GM12878 (cell line): ENCODE measurements around the gene PLTP. TPM values are rescaled to one million over a fixed set of nuclear protein-coding genes. Genes with fewer than 3 reads are reported as not detected.
A peak's percentile ranks its signal among the peaks of the same experiment; 100 is the strongest.

Experiments used
- ATAC-seq: fragments of 200-7000 bp; cut with Tn5 transposase; 3 replicates; pipeline ENCODE4 v1.9.1; 2020; ENCODE audit warnings: mild to moderate bottlenecking, moderate library complexity
- BruUV-seq: library from RNA; stranded (reverse); fragments of 400-500 nt; replicated peaks from 2 replicates; lab custom pipeline; 2021; lab: Mats Ljungman, UMichigan
- CTCF ChIA-PET: fragments of 300-600 bp; sonication (Branson Sonifier 250); formaldehyde crosslinking; extraction: SDS; loops from one replicate; lab custom pipeline; 2021; ENCODE audit warnings: inconsistent platforms; lab: Yijun Ruan, JAX
- POLR2A ChIA-PET: fragments of 350-600 bp; formaldehyde crosslinking; extraction: SDS; loops from one replicate; lab custom pipeline; 2021; ENCODE audit warnings: inconsistent platforms; lab: Charles Lee
- RAD21 ChIA-PET: fragments of 300-600 bp; sonication (Branson Sonifier 250); formaldehyde crosslinking; loops from one replicate; lab custom pipeline; 2023; ENCODE audit warnings: antibody characterized with exemption; ENCODE audit not compliant: unreplicated experiment; lab: Charles Lee
- SMC1A ChIA-PET: fragments of 300-600 bp; sonication (Branson Sonifier 250); formaldehyde crosslinking; loops from one replicate; lab custom pipeline; 2023; ENCODE audit not compliant: unreplicated experiment, uncharacterized antibody; lab: Charles Lee
- DNase-seq: peaks from one replicate; pipeline ENCODE4 v3.0.0-alpha.2; 2011; ENCODE audit warnings: low read depth, low spot score
- FAIRE-seq: peaks from 3 replicates; lab custom pipeline; 2011; peaks lifted over from hg19 to GRCh38; lab: Jason Lieb, UNC
- H2AFZ ChIP-seq: 2 replicates; pipeline ENCODE4 v1.6.0; 2011; ENCODE audit warnings: low read depth, low read length, control low read depth; ENCODE audit not compliant: control insufficient read depth
- H3K27ac ChIP-seq: 2 replicates; pipeline ENCODE4 v1.5.1; 2011; ENCODE audit warnings: control low read depth; ENCODE audit not compliant: control insufficient read depth, insufficient read depth
- H3K27me3 ChIP-seq, 2 experiments: replicated peaks in 1 of 2; 2 replicates each; pipeline versions ENCODE4 v1.6.0 to v1.6.1; 2011; ENCODE audit warnings: low read length in 1 of 2; ENCODE audit not compliant: control insufficient read depth in 2 of 2, insufficient read depth in 2 of 2
- H3K36me3 ChIP-seq, 2 experiments: 2 replicates each; pipeline ENCODE4 v1.5.1; 2011; ENCODE audit warnings: low read length in 1 of 2; ENCODE audit not compliant: control insufficient read depth in 2 of 2, insufficient read depth in 2 of 2
- H3K4me1 ChIP-seq: 2 replicates; pipeline ENCODE4 v1.6.1; 2011; ENCODE audit warnings: mild to moderate bottlenecking, low read length, moderate library complexity, mixed read lengths; ENCODE audit not compliant: control insufficient read depth, insufficient read depth
- H3K4me2 ChIP-seq: 2 replicates; pipeline ENCODE4 v1.6.0; 2011; ENCODE audit warnings: control low read depth; ENCODE audit not compliant: control insufficient read depth, insufficient read depth
- H3K4me3 ChIP-seq: fragments of 200-600 bp; sonication (generic); 2 replicates; pipeline ENCODE4 v1.5.1; 2016
- H3K79me2 ChIP-seq: 2 replicates; pipeline ENCODE4 v1.6.0; 2011; ENCODE audit warnings: low read length; ENCODE audit not compliant: control insufficient read depth, insufficient read depth
- H3K9ac ChIP-seq: 2 replicates; pipeline ENCODE4 v1.8.0; 2011; ENCODE audit warnings: low read length, control low read depth, mixed read lengths; ENCODE audit not compliant: control insufficient read depth, insufficient read depth
- H3K9me3 ChIP-seq: replicated peaks from 3 replicates; pipeline ENCODE4 v1.5.1; 2011; ENCODE audit warnings: mild to moderate bottlenecking, low read length; ENCODE audit not compliant: control insufficient read depth, insufficient read depth
- H4K20me1 ChIP-seq: 2 replicates; pipeline ENCODE4 v1.6.0; 2011; ENCODE audit not compliant: control insufficient read depth, insufficient read depth
- CHD4 ChIP-seq: fragments of 200-600 bp; sonication (generic); IDR thresholded peaks from 2 replicates; pipeline ENCODE4 v1.6.1; 2016; ENCODE audit warnings: mild to moderate bottlenecking
- CREB1 ChIP-seq: IDR thresholded peaks from 2 replicates; pipeline ENCODE4 v1.6.1; 2012; ENCODE audit warnings: low read depth, mild to moderate bottlenecking, inconsistent platforms
- HCFC1 ChIP-seq: fragments of 150-350 bp; IDR thresholded peaks from 2 replicates; pipeline ENCODE4 v1.6.1; 2014; ENCODE audit warnings: low read length
- HDAC2 ChIP-seq: fragments of 200-600 bp; sonication (generic); IDR thresholded peaks from 2 replicates; pipeline ENCODE4 v1.6.1; 2017
- MEF2A ChIP-seq: IDR thresholded peaks from 2 replicates; pipeline ENCODE4 v1.6.1; 2011; ENCODE audit warnings: low read depth, mild to moderate bottlenecking, low read length, moderate library complexity; ENCODE audit not compliant: insufficient read depth
- MXI1 ChIP-seq: fragments of 150-350 bp; IDR thresholded peaks from 2 replicates; pipeline ENCODE4 v1.6.1; 2011; ENCODE audit warnings: low read depth, mild to moderate bottlenecking, inconsistent platforms, low read length, improper control_type of control experiment
- POLR2AphosphoS2 ChIP-seq: IDR thresholded peaks from 2 replicates; pipeline ENCODE4 v1.6.1; 2011; ENCODE audit warnings: low read depth, mild to moderate bottlenecking, low read length, improper control_type of control experiment, moderate library complexity
- RELA ChIP-seq: fragments of 450-650 bp; IDR thresholded peaks from 2 replicates; pipeline ENCODE4 v1.8.0; 2014; ENCODE audit warnings: borderline replicate concordance; ENCODE audit not compliant: partially characterized antibody
- RFX5 ChIP-seq: IDR thresholded peaks from 2 replicates; pipeline ENCODE4 v1.6.1; 2011; ENCODE audit warnings: low read depth, low read length, improper control_type of control experiment
- TCF12 ChIP-seq: IDR thresholded peaks from 2 replicates; pipeline ENCODE4 v1.6.1; 2011; ENCODE audit warnings: low read depth, mild to moderate bottlenecking, low read length
- ZBTB40 ChIP-seq: fragments of 450-650 bp; IDR thresholded peaks from 2 replicates; pipeline ENCODE4 v1.6.1; 2016; ENCODE audit warnings: mild to moderate bottlenecking, moderate library complexity, borderline replicate concordance
- ZNF207 ChIP-seq: fragments of 450-650 bp; IDR thresholded peaks from 2 replicates; pipeline ENCODE4 v1.6.1; 2014; ENCODE audit warnings: antibody characterized with exemption, mild to moderate bottlenecking, borderline replicate concordance
- ZNF592 ChIP-seq: fragments of 450-650 bp; IDR thresholded peaks from 2 replicates; pipeline ENCODE4 v1.6.1; 2017; ENCODE audit warnings: mild to moderate bottlenecking, moderate library complexity
- ZSCAN29 ChIP-seq: fragments of 450-650 bp; IDR thresholded peaks from 2 replicates; pipeline ENCODE4 v1.6.1; 2017; ENCODE audit warnings: mild to moderate bottlenecking, moderate library complexity
- WGBS: methylation state at CpG from one replicate; pipeline ENCODE4 v1.1.6; 2016; ENCODE audit warnings: low lambda C conversion rate; ENCODE audit not compliant: insufficient replicate concordance, insufficient coverage; ENCODE audit errors: missing lambda C conversion rate; 5-methylcytosine and 5-hydroxymethylcytosine counted together
- in situ Hi-C: fragments of 300-500 bp; cut with MboI; formaldehyde crosslinking; loops from 9 replicates; pipeline ENCODE4 v1.14.3; 2018; ENCODE audit warnings: mixed read lengths
- intact Hi-C: fragments of 100-400 bp; cut with micrococcal nuclease; formaldehyde crosslinking; loops from one replicate; pipeline ENCODE4 v1.14.2; 2022; ENCODE audit not compliant: unreplicated experiment
- polyA plus RNA-seq, 11 experiments: library from polyadenylated mRNA; depleted of rRNA in 4 of 11; unstranded in 6 of 11; stranded (reverse) in 5 of 11; fragments of >200 nt; fragmentation: Nextera tagmentation in 4 of 11; fragmentation: Illumina TruSeq in 1 of 11; extraction: Ambion mirVana in 4 of 11; extraction: Trizol in 1 of 11; gene quantifications; 1 replicate in 1 of 11; 2 replicates in 10 of 11; pipeline versions ENCODE4 v1.2.1 to v1.2.3, GENCODE V29; 2011 to 2016; ENCODE audit warnings: inconsistent platforms in 2 of 11, missing spikeins in 2 of 11, low read depth in 1 of 11
- total RNA-seq, 4 experiments: library from RNA; depleted of rRNA in 3 of 4; stranded (reverse); fragments of >200 nt in 3 of 4; fragmentation: Illumina TruSeq in 1 of 4; extraction: Trizol in 1 of 4; gene quantifications; 2 replicates each; pipeline versions ENCODE4 v1.2.1 to v1.2.3, GENCODE V29; 2013 to 2021

PLTP gene
- total and polyA plus RNA-seq, 10 of the 15 experiments (the other 5 are each of a cell fraction or from before 2014, with no cell fraction given): 1.6 to 17.0 (median 7.6) TPM

GRCh38 chr20:45935416-45936046, 23.6 kb upstream of the PLTP start:
- no peaks in the 10 kb centered on the region for H3K9me3 ChIP-seq
- SMC1A ChIA-PET: interaction anchor here (1.0 to 4.1 kb wide), 4 partner anchors 26 to 45 kb away, joined by 3 to 33 read pairs (median 14); partner anchors contain the start of genes CTSA and NEURL2
- peak; percentile 24; the same call in 2 of the 3 replicates for ATAC-seq
- H3K36me3 ChIP-seq: peaks cover 12 to 13% of the 10 kb centered on the region in 2 experiments; a peak in 3 of 4 replicates
- peak overlapping the region; percentile 79; the same call in 1 of the 2 replicates for H3K4me2 ChIP-seq
- H3K27ac ChIP-seq: peak overlapping the region; percentile 67
- H2AFZ ChIP-seq: peak overlapping the region; percentile 84
- H3K79me2 ChIP-seq: peaks cover 23% of the 10 kb centered on the region
- peaks cover 5% of the 10 kb centered on the region; the same call in 1 of the 2 replicates for H3K4me1 ChIP-seq
- TSS peak; percentile 82 for BruUV-seq
- POLR2A ChIA-PET: interaction anchor here (0.6 to 2.9 kb wide), 32 partner anchors 8 to 754 kb away, joined by 3 to 50 read pairs (median 5); partner anchors contain the start of genes ACOT8, CTSA, NEURL2 and PLTP
- no peak for DNase-seq
- H4K20me1 ChIP-seq: no peaks in the 10 kb centered on the region
- RAD21 ChIA-PET: interaction anchor here (1.0 to 5.5 kb wide), 7 partner anchors 14 to 122 kb away, joined by 3 to 66 read pairs (median 11); partner anchors contain the start of gene ZSWIM1
- H3K9ac ChIP-seq: peak overlapping the region; percentile 85
- no peak for FAIRE-seq
- in situ Hi-C loops (no loop called here), intact Hi-C loops (loop anchor here (2.0 kb wide), 2 partner anchors 35 to 79 kb away; partner anchors contain the start of genes ACOT8 and ZSWIM3)
- CTCF ChIA-PET: interaction anchor here (1.0 to 6.5 kb wide), 4 partner anchors 16 to 136 kb away, joined by 3 to 79 read pairs (median 39); no protein-coding TSS in a partner anchor
- H3K4me3 ChIP-seq: peak overlapping the region; percentile 81
- 11% methylated on average over 21 of the region's 21 CpGs for WGBS
- no peaks in the 10 kb centered on the region for H3K27me3 ChIP-seq
- TF ChIP-seq MEF2A (no peak), ZNF592 (no peak), TCF12 (no peak), RFX5 (no peak), RELA (no peak), POLR2AphosphoS2 (no peak), ZBTB40 (peak; percentile 57; the same call in 1 of the 2 replicates), ZNF207 (no peak), CHD4 (no peak), CREB1 (no peak), MXI1 (no peak), HDAC2 (no peak), HCFC1 (no peak), ZSCAN29 (peak; percentile 49; the same call in 1 of the 2 replicates)
